GM10266 (cell line): ENCODE results near the gene CDK3.
A peak's percentile ranks its signal among the peaks of the same experiment; 100 is the strongest.

Source experiments
- DNase-seq: peaks from one replicate; pipeline ENCODE4 v3.0.0; 2012; ENCODE audit errors: extremely low spot score
- CTCF ChIP-seq: IDR thresholded peaks from 2 replicates; pipeline ENCODE4 v1.5.1; 2012; ENCODE audit warnings: mild to moderate bottlenecking, low read depth; ENCODE audit not compliant: control insufficient read depth, insufficient read depth; ENCODE audit errors: missing control alignments

CDK3 gene

GRCh38 chr17:76005263-76006149 lies 4.9 kb downstream of the CDK3 start:
- peak; percentile 69 for TF ChIP-seq CTCF
- DNase-seq = peak; percentile 92

GRCh38 chr17:76007131-76007849 lies 6.6 kb downstream of the CDK3 start:
- TF ChIP-seq CTCF = no peak

GRCh38 chr17:76007850-76008165 lies 7.2 kb downstream of the CDK3 start:
- TF ChIP-seq CTCF = no peak

More at GRCh38 chr17:76007131-76007849, 6.6 kb downstream of the CDK3 start:
- DNase-seq = no peak

GRCh38 chr17:76008208-76008607 lies 7.6 kb downstream of the CDK3 start:
- TF ChIP-seq CTCF = no peak
- no peak for DNase-seq

More at GRCh38 chr17:76007850-76008165, 7.2 kb downstream of the CDK3 start:
- DNase-seq = no peak

GRCh38 chr17:76008630-76009425 lies 8.2 kb downstream of the CDK3 start:
- TF ChIP-seq CTCF = no peak
- DNase-seq = no peak

GRCh38 chr17:76009447-76009846 lies 8.8 kb downstream of the CDK3 start:
- no peak for DNase-seq
- no peak for TF ChIP-seq CTCF
